Mesothelial cell of epicardium (in vitro differentiated cells): ENCODE results near the gene ACKR1. TPM values are rescaled to one million over a fixed set of nuclear protein-coding genes. Genes with fewer than 3 reads are reported as not detected.

Experiments used
- DNase-seq, 2 experiments: peaks; one replicate each; pipeline ENCODE4 v3.0.0; 2021; ENCODE audit warnings: low spot score in 2 of 2; ENCODE audit not compliant: unreplicated experiment in 2 of 2
- H3K27ac Mint-ChIP-seq: 2 replicates; pipeline ENCODE4 v1.8.0; 2021; ENCODE audit warnings: mixed read lengths
- H3K27me3 Mint-ChIP-seq: 2 replicates; pipeline ENCODE4 v1.8.0; 2021; ENCODE audit warnings: low read depth, mixed read lengths
- H3K36me3 Mint-ChIP-seq: 2 replicates; pipeline ENCODE4 v1.8.0; 2021; ENCODE audit warnings: mixed read lengths
- H3K4me1 Mint-ChIP-seq: 2 replicates; pipeline ENCODE4 v1.8.0; 2021; ENCODE audit warnings: mixed read lengths
- H3K4me3 Mint-ChIP-seq: 2 replicates; pipeline ENCODE4 v1.8.0; 2021; ENCODE audit warnings: mild to moderate bottlenecking, moderate library complexity, mixed read lengths
- H3K9me3 Mint-ChIP-seq: 2 replicates; pipeline ENCODE4 v1.8.0; 2021; ENCODE audit warnings: mixed read lengths
- CTCF ChIP-seq: fragments of 200-600 bp; sonication (generic); IDR thresholded peaks from one replicate; pipeline ENCODE4 v1.5.0; 2021; ENCODE audit warnings: antibody characterized with exemption; ENCODE audit not compliant: unreplicated experiment
- total RNA-seq: library from RNA; stranded (reverse); gene quantifications from 3 replicates; pipeline ENCODE4 v1.2.1, GENCODE V29; 2021

Gene ACKR1
- total RNA-seq, 1 donor from 2014 or later: 0.38 TPM

DNA sequence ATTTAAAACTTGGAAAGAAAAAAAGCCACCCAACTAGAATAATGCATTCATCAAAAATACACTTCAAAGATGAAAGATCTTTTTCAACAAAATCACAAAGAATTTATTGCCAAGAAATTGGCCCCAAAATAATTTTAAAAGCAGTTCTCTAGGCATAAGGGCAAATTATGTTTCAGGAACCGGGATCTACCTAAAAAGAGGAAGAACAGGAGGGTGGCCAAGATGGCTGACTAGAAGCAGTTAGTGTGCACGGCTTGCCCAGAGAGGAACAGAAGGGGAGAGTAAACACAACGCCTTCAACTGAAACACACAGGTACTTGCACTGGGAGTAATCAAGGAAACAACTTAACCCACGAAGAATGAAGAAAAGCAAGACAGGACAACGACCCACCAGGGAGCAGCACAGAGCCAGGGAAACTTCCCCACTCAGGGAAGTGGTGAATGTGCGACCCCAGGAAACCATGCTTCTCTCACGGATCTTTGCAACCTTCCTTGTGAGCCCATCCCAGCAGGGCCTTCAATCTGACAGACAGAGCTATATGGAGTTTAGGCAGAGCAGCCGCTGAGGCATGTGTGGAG lies 46.1 kb downstream of the ACKR1 start:
- TF ChIP-seq CTCF: no peak
- Mint-ChIP-seq H3K4me1 (no peaks in the 10 kb centered on the region), H3K9me3 (peaks cover 43% of the 10 kb centered on the region), H3K4me3 (no peak overlapping the region), H3K27ac (no peak overlapping the region), H3K27me3 (no peaks in the 10 kb centered on the region), H3K36me3 (no peaks in the 10 kb centered on the region)
- DNase-seq: no peak

Other genes starting within 250 kb of the ACKR1 start
- gene IFI16, start 195.0 kb upstream of the ACKR1 start, total RNA-seq: 83.8 to 87.3 TPM (median 83.9 TPM) in 3 replicates
- 0.27 to 0.96 TPM (median 0.61 TPM) in 3 replicates for gene AIM2, start 128.1 kb upstream of the ACKR1 start, total RNA-seq
- 2.9 to 3.2 TPM (median 3.1 TPM) in 3 replicates for gene CADM3, start 33.3 kb upstream of the ACKR1 start, total RNA-seq
- not detected in 3 replicates for gene FCER1A, start 97.5 kb downstream of the ACKR1 start, total RNA-seq
- gene OR10J4, start 227.3 kb downstream of the ACKR1 start, total RNA-seq: not detected in 3 replicates
- not detected in 3 replicates for gene OR10J1, start 234.8 kb downstream of the ACKR1 start, total RNA-seq